SK-N-SH treated with all-trans-retinoic acid at 6 μM for 48 hours (cell line): ENCODE measurements around the gene PCDHGA9.

Experiments used
- ATAC-seq: fragments of 200-7000 bp; cut with Tn5 transposase; 3 replicates; pipeline ENCODE4 v1.9.1; 2020; ENCODE audit warnings: mild to moderate bottlenecking, moderate library complexity
- ARNTL ChIP-seq: fragments of 450-650 bp; formaldehyde crosslinking; IDR thresholded peaks from 2 replicates; pipeline ENCODE4 v1.5.0; 2020; ENCODE audit warnings: low read depth, mild to moderate bottlenecking, moderate library complexity, borderline replicate concordance
- BACH2 ChIP-seq: fragments of 250-450 bp; sonication (Bioruptor Pico); IDR thresholded peaks from 2 replicates; pipeline ENCODE4 v1.9.0; 2021; ENCODE audit warnings: mild to moderate bottlenecking, borderline replicate concordance
- CREB5 ChIP-seq: fragments of 250-450 bp; sonication (Bioruptor Pico); IDR thresholded peaks from 2 replicates; pipeline ENCODE4 v1.5.1; 2020; ENCODE audit warnings: low read depth, mild to moderate bottlenecking, moderate library complexity
- CSDC2 ChIP-seq: fragments of 250-450 bp; sonication (Bioruptor Pico); IDR thresholded peaks from 2 replicates; pipeline ENCODE4 v1.5.0; 2020; ENCODE audit warnings: mild to moderate bottlenecking, moderate library complexity
- CSRNP3 ChIP-seq: fragments of 250-450 bp; sonication (Bioruptor Pico); IDR thresholded peaks from 2 replicates; pipeline ENCODE4 v1.5.1; 2021; ENCODE audit warnings: mild to moderate bottlenecking, moderate library complexity
- ESRRG ChIP-seq: fragments of 250-450 bp; sonication (Bioruptor Pico); IDR thresholded peaks from 2 replicates; pipeline ENCODE4 v1.6.1; 2021; ENCODE audit warnings: mild to moderate bottlenecking
- GLIS3 ChIP-seq: fragments of 250-450 bp; sonication (Bioruptor Pico); IDR thresholded peaks from 2 replicates; pipeline ENCODE4 v1.5.0; 2020; ENCODE audit warnings: mild to moderate bottlenecking, moderate library complexity
- ISL1 ChIP-seq: fragments of 250-450 bp; sonication (Bioruptor Pico); IDR thresholded peaks from 2 replicates; pipeline ENCODE4 v2.1.2; 2022; ENCODE audit warnings: mild to moderate bottlenecking, moderate library complexity
- OSR1 ChIP-seq: fragments of 250-450 bp; sonication (Bioruptor Pico); IDR thresholded peaks from 2 replicates; pipeline ENCODE4 v1.8.0; 2022; ENCODE audit warnings: moderate library complexity, mild to moderate bottlenecking, inconsistent platforms
- PATZ1 ChIP-seq: fragments of 250-450 bp; sonication (Bioruptor Pico); IDR thresholded peaks from 2 replicates; pipeline ENCODE4 v1.8.0; 2020; ENCODE audit warnings: mild to moderate bottlenecking, moderate library complexity, borderline replicate concordance
- POU6F1 ChIP-seq: fragments of 250-450 bp; sonication (Bioruptor Pico); IDR thresholded peaks from 2 replicates; pipeline ENCODE4 v1.8.0; 2021; ENCODE audit warnings: low read depth, mild to moderate bottlenecking, moderate library complexity, borderline replicate concordance
- PPARA ChIP-seq: fragments of 250-450 bp; sonication (Bioruptor Pico); IDR thresholded peaks from 2 replicates; pipeline ENCODE4 v1.5.0; 2020; ENCODE audit warnings: mild to moderate bottlenecking, borderline replicate concordance
- RARB ChIP-seq: fragments of 250-450 bp; sonication (Bioruptor Pico); IDR thresholded peaks from 2 replicates; pipeline ENCODE4 v1.8.0; 2021; ENCODE audit warnings: mild to moderate bottlenecking, moderate library complexity
- SNAI2 ChIP-seq: fragments of 250-450 bp; sonication (Bioruptor Pico); IDR thresholded peaks from 2 replicates; pipeline ENCODE4 v1.5.0; 2020; ENCODE audit warnings: mild to moderate bottlenecking, moderate library complexity
- TCF4 ChIP-seq: fragments of 250-450 bp; sonication (Bioruptor Pico); IDR thresholded peaks from 2 replicates; pipeline ENCODE4 v1.8.0; 2021; ENCODE audit warnings: mild to moderate bottlenecking, moderate library complexity, borderline replicate concordance
- TOX ChIP-seq: fragments of 250-450 bp; sonication (Bioruptor Pico); IDR thresholded peaks from 2 replicates; pipeline ENCODE4 v1.8.0; 2021; ENCODE audit warnings: mild to moderate bottlenecking, moderate library complexity, borderline replicate concordance
- TSHZ2 ChIP-seq: fragments of 250-450 bp; sonication (Bioruptor Pico); IDR thresholded peaks from 2 replicates; pipeline ENCODE4 v1.5.0; 2020; ENCODE audit warnings: mild to moderate bottlenecking, moderate library complexity
- ZC3H10 ChIP-seq: fragments of 250-450 bp; sonication (Bioruptor Pico); IDR thresholded peaks from 2 replicates; pipeline ENCODE4 v1.5.1; 2021; ENCODE audit warnings: mild to moderate bottlenecking, moderate library complexity
- ZFP3 ChIP-seq: fragments of 250-450 bp; sonication (Bioruptor Pico); IDR thresholded peaks from 2 replicates; pipeline ENCODE4 v1.5.0; 2020; ENCODE audit warnings: mild to moderate bottlenecking, moderate library complexity
- ZFP30 ChIP-seq: fragments of 450-650 bp; formaldehyde crosslinking; IDR thresholded peaks from 2 replicates; pipeline ENCODE4 v1.5.0; 2022; ENCODE audit warnings: mild to moderate bottlenecking, moderate library complexity
- ZNF565 ChIP-seq: fragments of 450-650 bp; formaldehyde crosslinking; conservative IDR thresholded peaks from 2 replicates; pipeline ENCODE4 v1.5.0; 2020; ENCODE audit warnings: low read depth, mild to moderate bottlenecking, moderate library complexity
- ZNF70 ChIP-seq: fragments of 450-650 bp; formaldehyde crosslinking; IDR thresholded peaks from 2 replicates; pipeline ENCODE4 v1.5.0; 2020; ENCODE audit warnings: mild to moderate bottlenecking, moderate library complexity
- ZNF8 ChIP-seq: fragments of 450-650 bp; formaldehyde crosslinking; IDR thresholded peaks from 2 replicates; pipeline ENCODE4 v1.5.0; 2020; ENCODE audit warnings: mild to moderate bottlenecking, moderate library complexity

The PCDHGA9 gene

GRCh38 chr5:141421489-141421855 lies 18.9 kb downstream of the PCDHGA9 start:
- TF ChIP-seq ZNF8 (CRISPR knock-in tag) (no peak), PATZ1 (CRISPR knock-in tag) (no peak), ZFP3 (CRISPR knock-in tag) (no peak), OSR1 (CRISPR knock-in tag) (no peak), ZC3H10 (CRISPR knock-in tag) (no peak)
- TF ChIP-seq, all 23 proteins: peak for 0
- ATAC-seq, result no peak

GRCh38 chr5:141422742-141423291 lies 20.2 kb downstream of the PCDHGA9 start:
- no peak for ATAC-seq
- TF ChIP-seq ZFP30 (CRISPR knock-in tag) (no peak), TCF4 (no peak), CSDC2 (CRISPR knock-in tag) (no peak), PPARA (no peak), ESRRG (no peak), RARB (CRISPR knock-in tag) (no peak), ZNF70 (CRISPR knock-in tag) (no peak), ZFP3 (CRISPR knock-in tag) (no peak), ARNTL (CRISPR knock-in tag) (no peak), ZNF8 (CRISPR knock-in tag) (no peak), SNAI2 (no peak), CSRNP3 (no peak), TOX (CRISPR knock-in tag) (no peak), ZC3H10 (CRISPR knock-in tag) (no peak), CREB5 (CRISPR knock-in tag) (no peak), ISL1 (no peak), GLIS3 (CRISPR knock-in tag) (no peak), POU6F1 (CRISPR knock-in tag) (no peak)

GRCh38 chr5:141427783-141428426 lies 25.3 kb downstream of the PCDHGA9 start:
- no peak for ATAC-seq
- TF ChIP-seq TOX (CRISPR knock-in tag) (no peak), ARNTL (CRISPR knock-in tag) (no peak), SNAI2 (no peak), ESRRG (no peak), ZFP30 (CRISPR knock-in tag) (no peak), ISL1 (no peak), RARB (CRISPR knock-in tag) (no peak), CSRNP3 (no peak), ZNF565 (CRISPR knock-in tag) (no peak), TSHZ2 (CRISPR knock-in tag) (no peak), ZC3H10 (CRISPR knock-in tag) (no peak), PATZ1 (CRISPR knock-in tag) (no peak), BACH2 (no peak), OSR1 (CRISPR knock-in tag) (no peak), GLIS3 (CRISPR knock-in tag) (no peak), ZNF8 (CRISPR knock-in tag) (no peak), CSDC2 (CRISPR knock-in tag) (no peak), PPARA (no peak)
- TF ChIP-seq, all 23 proteins: peak for 0
